ENCODE results near the gene PRPF38A.

PRPF38A gene

GRCh38 chr1:52400131-52400530 lies 4.3 kb upstream of the PRPF38A start:
- H3K4me3 ChIP-seq (replicated peaks in 1 of 2; ENCODE audit: low read depth in 2 of 2, low read length in 2 of 2): no peak overlapping the region
- DNase-seq (ENCODE audit: low read depth in 2 of 2): peak in 1 of 2 donors; percentile 32
- TF ChIP-seq, protein P1, sequence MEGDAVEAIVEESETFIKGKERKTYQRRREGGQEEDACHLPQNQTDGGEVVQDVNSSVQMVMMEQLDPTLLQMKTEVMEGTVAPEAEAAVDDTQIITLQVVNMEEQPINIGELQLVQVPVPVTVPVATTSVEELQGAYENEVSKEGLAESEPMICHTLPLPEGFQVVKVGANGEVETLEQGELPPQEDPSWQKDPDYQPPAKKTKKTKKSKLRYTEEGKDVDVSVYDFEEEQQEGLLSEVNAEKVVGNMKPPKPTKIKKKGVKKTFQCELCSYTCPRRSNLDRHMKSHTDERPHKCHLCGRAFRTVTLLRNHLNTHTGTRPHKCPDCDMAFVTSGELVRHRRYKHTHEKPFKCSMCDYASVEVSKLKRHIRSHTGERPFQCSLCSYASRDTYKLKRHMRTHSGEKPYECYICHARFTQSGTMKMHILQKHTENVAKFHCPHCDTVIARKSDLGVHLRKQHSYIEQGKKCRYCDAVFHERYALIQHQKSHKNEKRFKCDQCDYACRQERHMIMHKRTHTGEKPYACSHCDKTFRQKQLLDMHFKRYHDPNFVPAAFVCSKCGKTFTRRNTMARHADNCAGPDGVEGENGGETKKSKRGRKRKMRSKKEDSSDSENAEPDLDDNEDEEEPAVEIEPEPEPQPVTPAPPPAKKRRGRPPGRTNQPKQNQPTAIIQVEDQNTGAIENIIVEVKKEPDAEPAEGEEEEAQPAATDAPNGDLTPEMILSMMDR (IDR thresholded peaks at IDR 0.05; ENCODE audit: low read depth, low read length): no peak

- H3K4me3 ChIP-seq (replicated peaks in 1 of 2; ENCODE audit: low read depth in 2 of 2, low read length in 2 of 2): peak overlapping the region in 1 of 2 donors; percentile 90
- TF ChIP-seq, protein P1 (IDR thresholded peaks at IDR 0.05; ENCODE audit: low read depth, low read length): no peak
- DNase-seq (ENCODE audit: low read depth in 2 of 2): no peak
These were observed 1.6 kb upstream of the PRPF38A start for GRCh38 chr1:52402860-52403240.

GRCh38 chr1:52403566-52404115 lies 761 bp upstream of the PRPF38A start:
- peak overlapping the region; percentile 71 to 90 for H3K4me3 ChIP-seq (replicated peaks in 1 of 2; ENCODE audit: low read depth in 2 of 2, low read length in 2 of 2)
- DNase-seq (ENCODE audit: low read depth in 2 of 2): peak; percentile 71 to 89
- TF ChIP-seq, protein P1 (IDR thresholded peaks at IDR 0.05; ENCODE audit: low read depth, low read length): no peak

GRCh38 chr1:52404975-52405338 lies 555 bp downstream of the PRPF38A start:
- H3K4me3 ChIP-seq (replicated peaks in 1 of 2; ENCODE audit: low read depth in 2 of 2, low read length in 2 of 2): peak overlapping the region; percentile 71 to 90
- no peak for DNase-seq (ENCODE audit: low read depth in 2 of 2)
- TF ChIP-seq, protein P1 (IDR thresholded peaks at IDR 0.05; ENCODE audit: low read depth, low read length): no peak

GRCh38 chr1:52413410-52413989 lies 9.1 kb downstream of the PRPF38A start:
- TF ChIP-seq, protein P1 (IDR thresholded peaks at IDR 0.05; ENCODE audit: low read depth, low read length): no peak
- peak in 1 of 2 donors; percentile 7 for DNase-seq (ENCODE audit: low read depth in 2 of 2)
- H3K4me3 ChIP-seq (replicated peaks in 1 of 2; ENCODE audit: low read depth in 2 of 2, low read length in 2 of 2): no peak overlapping the region

DNA sequence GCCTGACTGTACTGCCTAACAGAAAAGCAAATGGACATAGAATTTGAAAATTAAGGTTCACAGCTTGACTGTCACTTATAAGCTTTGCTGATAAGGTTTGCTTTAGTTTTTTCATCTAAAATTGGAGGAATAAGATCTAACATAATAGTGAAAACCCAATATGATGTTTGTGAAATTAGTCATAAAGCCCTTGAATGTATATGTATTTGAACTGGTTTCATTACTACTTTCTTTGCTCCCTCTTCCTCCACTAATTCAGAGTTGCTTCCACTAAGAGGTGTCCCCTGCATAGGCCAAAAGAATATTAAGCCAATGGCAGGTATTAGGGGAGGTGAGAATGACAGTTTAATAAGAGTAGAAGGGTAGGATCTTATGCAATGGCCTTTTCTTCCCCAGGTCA lies 10.5 kb downstream of the PRPF38A start:
- TF ChIP-seq, protein P1 (IDR thresholded peaks at IDR 0.05; ENCODE audit: low read depth, low read length): no peak
- DNase-seq (ENCODE audit: low read depth in 2 of 2): no peak
- no peak overlapping the region for H3K4me3 ChIP-seq (replicated peaks in 1 of 2; ENCODE audit: low read depth in 2 of 2, low read length in 2 of 2)

DNA sequence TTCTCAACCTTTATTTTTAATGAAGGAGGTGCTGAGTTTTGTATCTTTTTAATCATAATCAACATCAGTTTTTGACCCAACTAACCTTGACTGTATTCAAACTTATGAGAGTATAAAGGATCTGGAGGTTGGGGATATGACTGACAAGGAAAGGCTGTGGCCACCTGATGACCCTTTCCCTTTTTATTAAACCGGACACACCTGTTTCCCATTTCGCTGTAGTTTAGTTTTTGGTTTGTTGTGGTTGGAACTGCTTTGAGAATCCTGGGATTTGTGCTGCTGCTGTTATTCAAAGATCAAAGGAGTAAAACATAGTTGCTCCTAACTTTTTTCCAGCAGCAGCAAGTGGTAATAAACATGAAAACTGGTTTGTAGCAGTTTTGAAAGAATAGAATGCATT lies 12.4 kb downstream of the PRPF38A start:
- no peak for DNase-seq (ENCODE audit: low read depth in 2 of 2)
- TF ChIP-seq, protein P1 (IDR thresholded peaks at IDR 0.05; ENCODE audit: low read depth, low read length): no peak
- no peak overlapping the region for H3K4me3 ChIP-seq (replicated peaks in 1 of 2; ENCODE audit: low read depth in 2 of 2, low read length in 2 of 2)

Data from cardiac fibroblast (primary cell).